ENCODE results near the gene WWC2.

- TF ChIP-seq CTCF (IDR thresholded peaks at IDR 0.05): no peak
- no peak for TF ChIP-seq EZH2phosphoT487 (IDR thresholded peaks at IDR 0.05)
Observed at GRCh38 chr4:183250831-183251230, 151.8 kb downstream of the WWC2 start.
